ENCODE data around the gene EHD2.
"Not testable (repeated sequence)": the region's sequence is repeated elsewhere in the genome, so short reads cannot be mapped to it uniquely, and the experiment has no call there.

The EHD2 gene, protein sequence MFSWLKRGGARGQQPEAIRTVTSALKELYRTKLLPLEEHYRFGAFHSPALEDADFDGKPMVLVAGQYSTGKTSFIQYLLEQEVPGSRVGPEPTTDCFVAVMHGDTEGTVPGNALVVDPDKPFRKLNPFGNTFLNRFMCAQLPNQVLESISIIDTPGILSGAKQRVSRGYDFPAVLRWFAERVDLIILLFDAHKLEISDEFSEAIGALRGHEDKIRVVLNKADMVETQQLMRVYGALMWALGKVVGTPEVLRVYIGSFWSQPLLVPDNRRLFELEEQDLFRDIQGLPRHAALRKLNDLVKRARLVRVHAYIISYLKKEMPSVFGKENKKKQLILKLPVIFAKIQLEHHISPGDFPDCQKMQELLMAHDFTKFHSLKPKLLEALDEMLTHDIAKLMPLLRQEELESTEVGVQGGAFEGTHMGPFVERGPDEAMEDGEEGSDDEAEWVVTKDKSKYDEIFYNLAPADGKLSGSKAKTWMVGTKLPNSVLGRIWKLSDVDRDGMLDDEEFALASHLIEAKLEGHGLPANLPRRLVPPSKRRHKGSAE

DNA sequence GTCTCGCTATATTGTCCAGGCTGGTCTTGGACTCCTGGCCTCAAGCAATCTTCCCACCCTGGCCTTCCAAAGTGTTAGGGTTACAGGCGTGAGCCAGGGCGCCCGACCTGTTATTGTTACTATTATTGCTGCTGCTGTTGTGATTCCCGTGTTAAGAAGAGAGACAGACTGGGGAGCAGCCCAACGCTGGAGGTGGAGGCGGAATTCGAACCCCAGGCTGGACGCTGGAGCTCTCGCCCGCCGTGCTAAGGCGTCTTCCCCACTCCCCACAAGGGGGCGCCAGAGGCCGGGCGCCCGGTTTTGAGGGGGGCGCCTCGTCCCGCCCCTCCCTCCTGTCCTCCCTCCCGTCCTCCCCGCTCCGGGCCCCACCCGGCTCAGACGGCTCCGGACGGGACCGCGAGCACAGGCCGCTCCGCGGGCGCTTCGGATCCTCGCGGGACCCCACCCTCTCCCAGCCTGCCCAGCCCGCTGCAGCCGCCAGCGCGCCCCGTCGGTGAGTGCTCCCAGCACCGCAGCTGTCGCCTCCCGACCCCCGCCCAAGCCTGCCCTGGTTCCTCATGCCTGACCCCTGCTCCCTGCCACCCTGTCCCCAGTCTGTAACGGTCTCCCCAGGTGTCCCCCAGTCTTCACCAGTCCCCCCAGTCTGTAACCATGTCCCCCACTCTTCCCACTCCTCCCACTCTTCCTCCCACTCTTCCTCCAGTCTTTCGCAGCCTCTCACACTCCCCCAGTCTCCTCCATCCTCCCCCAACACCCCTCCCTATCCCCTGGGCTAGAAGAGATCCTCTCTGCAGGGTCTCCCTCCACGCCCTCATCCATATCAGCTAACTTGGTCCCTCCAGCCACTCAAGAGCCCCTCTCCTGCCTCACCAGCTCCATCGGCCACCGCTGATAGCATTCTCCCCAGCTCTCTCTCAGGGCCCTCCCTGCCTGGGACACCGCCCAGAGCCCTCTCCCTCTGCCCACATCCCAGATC is at the start of gene EHD2:
TSS of gene EHD2 (plus strand) at position 377 of the 976 bp plus-strand sequence. CDS start 3,191 bp downstream, outside the sequence.
- no peak for DNase-seq

DNA sequence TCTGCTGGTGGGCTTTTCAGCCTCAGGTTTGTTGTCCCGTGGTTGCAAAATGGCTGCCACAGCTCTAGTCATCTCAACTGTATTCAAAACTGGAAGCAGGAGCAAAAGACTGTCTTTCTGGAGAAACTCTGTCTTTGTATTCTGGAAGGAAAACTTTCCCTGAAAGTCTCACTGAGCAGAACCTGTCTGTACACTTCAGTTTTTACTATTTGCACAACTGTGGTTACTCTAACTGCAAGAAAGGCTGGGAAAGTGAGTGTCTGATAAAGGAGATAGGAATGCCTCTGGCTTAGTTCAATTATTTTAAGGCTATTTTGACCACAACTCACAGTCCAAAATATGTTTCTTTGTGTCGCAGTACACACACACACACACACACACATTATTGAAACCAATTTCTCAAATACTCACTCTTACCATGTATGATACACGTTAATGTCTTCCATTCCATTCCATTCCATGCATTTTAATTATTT is 49.7 kb upstream of the EHD2 start:
- DNase-seq, result no peak

- no peak for DNase-seq
These were observed 49.1 kb upstream of the EHD2 start for GRCh38 chr19:47663911-47664771.

GRCh38 chr19:47668556-47668955 is 44.7 kb upstream of the EHD2 start:
- not testable (repeated sequence) for DNase-seq

- no peak for DNase-seq
These were observed 42.5 kb upstream of the EHD2 start for GRCh38 chr19:47670736-47671135.

DNA sequence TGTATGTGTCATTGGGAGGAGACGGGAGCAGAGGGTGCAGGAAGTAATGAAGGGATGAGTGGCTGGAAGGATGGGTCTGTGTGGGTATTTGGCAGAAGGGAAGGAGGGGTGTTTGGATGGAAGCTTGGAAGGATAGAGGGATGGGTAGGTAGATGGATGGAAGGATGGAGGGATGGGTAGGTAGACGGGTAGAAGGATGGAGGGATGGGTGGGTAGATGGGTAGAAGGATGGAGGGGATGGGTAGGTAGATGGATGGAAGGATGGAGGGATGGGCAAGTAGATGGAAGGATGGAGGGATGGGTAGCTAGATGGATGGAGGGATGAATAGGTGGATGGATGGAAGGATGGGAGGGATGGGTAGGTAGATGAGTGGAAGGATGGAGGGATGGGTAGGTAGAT is 41.7 kb upstream of the EHD2 start:
- DNase-seq, result no peak

DNA sequence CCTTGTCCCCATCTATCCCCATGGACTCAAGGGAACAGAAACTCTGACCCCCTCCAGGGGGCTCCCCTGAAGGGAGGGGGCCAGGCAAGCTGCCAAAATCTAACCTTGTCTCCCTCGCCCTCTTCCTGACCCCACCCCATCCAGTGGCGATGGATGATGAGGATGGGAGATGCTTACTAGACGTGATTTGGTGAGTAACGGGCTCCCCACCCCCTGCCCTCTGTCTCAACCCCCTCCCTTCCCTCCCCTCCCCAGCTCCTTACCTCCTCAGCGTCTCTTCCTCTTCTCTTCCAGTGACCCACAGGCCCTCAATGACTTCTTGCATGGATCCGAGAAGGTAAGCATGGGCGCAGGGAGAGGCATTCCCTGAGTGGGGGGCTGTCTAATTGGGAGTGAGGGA is 39.8 kb upstream of the EHD2 start:
- DNase-seq, result no peak

DNA sequence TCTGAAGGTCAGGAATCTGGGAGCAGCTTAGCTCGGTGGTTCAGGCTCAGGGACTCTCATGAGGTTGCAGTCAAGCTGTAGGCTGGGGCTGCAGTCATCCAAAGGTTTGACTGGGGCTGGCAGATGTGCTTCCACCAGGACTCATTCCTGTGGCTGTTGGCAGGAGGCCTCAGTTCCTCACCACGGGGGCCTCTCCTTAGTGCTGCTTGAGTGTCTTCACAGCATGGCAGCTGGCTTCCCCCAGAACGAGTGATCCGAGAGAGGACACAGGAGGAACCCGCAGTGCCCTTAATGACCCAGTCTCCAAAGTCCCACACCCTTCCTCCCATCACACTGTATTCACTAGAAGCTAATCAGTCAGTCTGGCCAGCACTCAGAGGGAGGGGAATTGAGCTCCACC is 38.7 kb upstream of the EHD2 start:
- DNase-seq, result no peak

- DNase-seq, result no peak
These were observed 38.0 kb upstream of the EHD2 start for GRCh38 chr19:47675271-47675670.

GRCh38 chr19:47675859-47676258 is 37.4 kb upstream of the EHD2 start:
- DNase-seq, result no peak

- no peak for DNase-seq
These were observed 36.4 kb upstream of the EHD2 start for GRCh38 chr19:47676811-47677210.

DNA sequence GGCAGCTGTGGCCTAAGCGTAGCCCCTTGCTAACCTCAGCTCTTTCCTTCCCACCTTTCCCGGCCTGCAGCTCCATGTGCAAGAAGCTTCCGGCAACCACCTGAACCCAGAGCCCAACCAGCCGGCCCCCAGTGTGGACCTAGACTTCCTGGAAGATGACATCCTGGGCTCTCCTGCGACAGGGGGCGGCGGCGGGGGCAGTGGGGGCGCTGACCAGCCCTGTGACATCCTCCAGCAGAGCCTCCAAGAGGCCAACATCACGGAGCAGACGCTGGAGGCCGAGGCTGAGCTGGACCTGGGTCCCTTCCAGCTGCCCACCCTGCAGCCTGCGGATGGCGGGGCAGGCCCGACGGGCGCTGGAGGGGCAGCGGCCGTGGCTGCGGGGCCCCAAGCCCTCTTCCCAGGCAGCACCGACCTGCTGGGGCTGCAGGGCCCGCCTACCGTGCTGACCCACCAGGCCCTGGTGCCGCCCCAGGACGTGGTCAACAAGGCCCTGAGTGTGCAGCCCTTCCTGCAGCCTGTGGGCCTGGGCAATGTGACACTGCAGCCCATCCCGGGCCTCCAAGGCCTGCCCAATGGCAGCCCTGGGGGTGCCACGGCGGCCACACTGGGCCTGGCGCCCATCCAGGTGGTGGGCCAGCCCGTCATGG is 33.8 kb upstream of the EHD2 start:
- DNase-seq, result no peak

DNA sequence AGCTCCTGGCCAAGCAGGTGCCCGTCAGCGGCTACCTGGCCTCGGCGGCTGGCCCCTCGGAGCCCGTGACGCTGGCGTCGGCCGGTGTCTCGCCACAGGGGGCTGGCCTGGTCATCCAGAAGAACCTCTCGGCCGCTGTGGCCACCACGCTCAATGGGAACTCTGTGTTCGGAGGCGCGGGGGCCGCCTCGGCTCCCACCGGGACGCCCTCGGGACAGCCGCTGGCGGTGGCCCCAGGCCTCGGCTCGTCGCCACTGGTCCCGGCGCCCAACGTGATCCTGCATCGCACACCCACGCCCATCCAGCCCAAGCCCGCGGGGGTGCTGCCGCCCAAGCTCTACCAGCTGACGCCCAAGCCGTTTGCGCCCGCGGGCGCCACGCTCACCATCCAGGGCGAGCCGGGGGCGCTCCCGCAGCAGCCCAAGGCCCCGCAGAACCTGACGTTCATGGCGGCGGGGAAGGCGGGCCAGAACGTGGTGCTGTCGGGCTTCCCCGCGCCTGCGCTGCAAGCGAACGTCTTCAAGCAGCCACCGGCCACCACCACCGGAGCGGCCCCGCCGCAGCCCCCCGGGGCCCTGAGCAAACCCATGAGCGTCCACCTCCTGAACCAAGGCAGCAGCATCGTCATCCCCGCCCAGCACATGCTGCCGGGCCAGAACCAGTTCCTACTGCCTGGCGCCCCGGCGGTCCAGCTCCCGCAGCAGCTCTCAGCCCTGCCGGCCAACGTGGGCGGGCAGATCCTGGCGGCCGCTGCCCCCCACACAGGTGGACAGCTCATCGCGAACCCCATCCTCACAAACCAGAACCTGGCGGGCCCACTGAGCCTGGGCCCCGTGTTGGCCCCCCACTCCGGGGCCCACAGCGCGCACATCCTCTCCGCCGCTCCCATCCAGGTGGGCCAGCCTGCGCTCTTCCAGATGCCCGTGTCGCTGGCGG is 33.0 kb upstream of the EHD2 start:
- DNase-seq, result no peak

DNA sequence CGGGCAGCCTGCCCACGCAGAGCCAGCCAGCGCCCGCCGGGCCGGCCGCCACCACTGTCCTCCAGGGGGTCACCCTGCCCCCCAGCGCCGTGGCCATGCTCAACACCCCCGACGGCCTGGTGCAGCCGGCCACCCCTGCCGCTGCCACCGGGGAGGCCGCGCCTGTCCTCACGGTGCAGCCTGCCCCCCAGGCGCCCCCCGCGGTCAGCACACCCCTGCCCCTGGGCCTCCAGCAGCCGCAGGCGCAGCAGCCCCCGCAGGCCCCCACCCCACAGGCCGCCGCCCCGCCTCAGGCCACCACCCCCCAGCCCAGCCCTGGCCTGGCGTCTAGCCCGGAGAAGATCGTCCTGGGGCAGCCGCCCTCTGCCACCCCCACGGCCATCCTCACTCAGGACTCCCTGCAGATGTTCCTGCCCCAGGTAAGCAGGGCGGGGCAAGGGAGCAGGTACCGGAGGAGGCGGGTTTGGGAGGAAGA is 32.3 kb upstream of the EHD2 start:
- no peak for DNase-seq

DNA sequence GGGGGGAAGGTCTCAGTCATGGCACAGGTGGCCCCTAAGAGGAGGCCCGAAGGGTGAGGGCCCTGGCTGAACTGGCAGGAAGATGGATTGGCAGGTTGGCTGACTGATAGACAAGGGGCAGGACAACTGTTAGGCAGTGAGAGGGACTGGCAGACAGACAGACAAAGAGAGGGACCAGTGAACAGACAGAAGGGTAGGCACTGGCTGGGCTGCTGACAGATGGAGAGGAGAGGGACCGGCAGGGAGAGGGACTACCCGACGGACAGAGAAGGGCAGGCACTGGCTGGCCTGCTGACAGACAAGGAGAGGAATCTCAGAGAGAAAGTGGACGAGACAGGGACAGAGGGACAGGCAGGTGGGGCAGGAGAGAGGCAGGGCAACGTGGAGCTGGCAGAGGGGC is 31.8 kb upstream of the EHD2 start:
- DNase-seq, result no peak

DNA sequence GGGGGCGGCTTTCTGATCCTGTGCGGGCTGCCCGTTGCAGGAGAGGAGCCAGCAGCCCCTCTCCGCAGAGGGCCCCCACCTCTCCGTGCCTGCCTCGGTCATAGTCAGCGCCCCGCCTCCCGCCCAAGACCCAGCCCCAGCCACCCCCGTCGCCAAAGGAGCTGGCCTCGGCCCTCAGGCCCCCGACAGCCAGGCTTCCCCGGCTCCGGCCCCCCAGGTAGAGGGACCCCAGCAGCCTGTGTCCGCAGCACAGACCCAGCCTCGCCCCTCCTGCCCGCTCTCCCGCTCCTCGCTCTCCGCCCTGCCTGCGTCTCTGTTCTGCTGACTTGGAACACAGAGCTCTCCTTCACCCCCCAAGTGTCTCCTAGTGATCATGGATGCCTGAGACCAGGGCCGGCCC is 31.3 kb upstream of the EHD2 start:
- no peak for DNase-seq

GRCh38 chr19:47682939-47683338 is 30.3 kb upstream of the EHD2 start:
- DNase-seq, result no peak

DNA sequence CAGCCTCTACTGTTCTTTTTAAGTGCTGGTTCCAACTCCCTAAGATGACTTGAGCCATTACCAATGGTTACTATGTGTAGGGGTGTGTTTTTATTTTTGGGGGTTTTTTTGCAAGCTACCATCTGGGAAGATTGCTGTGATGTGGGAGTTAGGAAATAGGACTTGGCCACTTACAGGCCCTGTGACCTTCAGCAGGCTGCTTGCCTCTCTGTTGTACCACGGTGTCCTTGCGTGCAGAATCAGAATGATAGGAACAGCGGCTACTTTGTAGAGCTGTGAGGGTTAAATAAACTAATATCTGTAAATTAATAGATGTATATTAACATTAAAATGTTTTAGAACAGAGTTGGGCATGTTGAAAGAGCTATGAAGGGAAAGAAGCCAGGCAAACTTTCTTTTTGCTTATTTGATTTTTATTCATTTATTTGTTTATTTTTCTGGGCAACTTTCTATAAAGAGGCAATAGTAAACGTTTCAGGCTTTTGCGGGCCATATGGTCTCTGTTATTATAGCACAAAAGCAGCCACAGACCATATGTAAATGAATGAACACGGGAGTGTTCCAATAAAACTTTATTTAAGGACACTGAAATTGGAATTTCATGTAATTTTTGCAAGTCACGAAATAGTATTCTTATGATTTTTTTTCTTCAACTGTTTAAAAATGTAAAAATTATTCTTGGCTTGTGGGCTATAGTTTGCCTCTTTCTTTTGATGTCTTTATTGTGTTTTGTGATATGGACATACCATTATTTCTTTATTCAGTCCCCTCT is 26.4 kb upstream of the EHD2 start:
- DNase-seq, result no peak

- no peak for DNase-seq
These were observed 25.3 kb upstream of the EHD2 start for GRCh38 chr19:47687906-47688305.

DNA sequence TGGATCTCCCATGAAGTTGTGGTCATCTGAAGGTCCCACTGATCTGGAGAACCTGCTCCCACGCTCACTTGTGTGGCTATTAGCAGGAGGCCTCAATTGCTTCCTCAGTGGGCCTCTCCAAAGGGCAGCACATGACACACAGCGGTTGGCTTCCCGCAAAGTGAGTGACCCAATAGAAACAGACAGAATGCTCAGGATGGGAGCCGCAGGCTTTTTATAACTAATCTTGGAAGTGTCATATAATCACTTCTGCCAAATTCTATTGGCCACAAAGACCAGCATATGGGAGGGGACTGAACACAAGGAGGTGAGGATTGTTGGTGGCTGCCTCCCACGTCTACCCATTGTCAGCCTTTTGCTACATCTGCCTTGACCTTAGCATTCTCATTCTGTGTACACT is 22.1 kb upstream of the EHD2 start:
- no peak for DNase-seq

Data from NCI-H510A treated with DMSO at 0.1 percent for 48 hours (cell line).